B cell (primary cell): Measurements from ENCODE around the gene SLC1A1. TPM values are rescaled to one million over a fixed set of nuclear protein-coding genes. Genes with fewer than 3 reads are reported as not detected.

ENCODE experiments used
- ATAC-seq: fragments of 200-7000 bp; cut with Tn5 transposase; one replicate; pipeline ENCODE4 v1.10.0; 2021; ENCODE audit warnings: low read depth, mild to moderate bottlenecking, moderate number of reproducible peaks, moderate library complexity
- CTCF ChIA-PET: fragments of 350-600 bp; sonication (Branson Sonifier 250); formaldehyde crosslinking; loops from one replicate; lab custom pipeline; 2021; ENCODE audit warnings: antibody characterized with exemption, inconsistent platforms; lab: Charles Lee
- POLR2A ChIA-PET: fragments of 350-600 bp; sonication (Branson Sonifier 250); formaldehyde crosslinking; loops from one replicate; lab custom pipeline; 2021; ENCODE audit warnings: antibody characterized with exemption; lab: Charles Lee
- DNase-seq: peaks from one replicate; pipeline ENCODE4 v3.0.0; 2013
- H2AFZ ChIP-seq: 2 replicates; pipeline ENCODE4 v1.6.1; 2012; ENCODE audit warnings: mild to moderate bottlenecking, low read depth, low read length; ENCODE audit not compliant: insufficient read depth, poor library complexity, severe bottlenecking
- H3K27ac ChIP-seq, 2 donors: 1 replicate in 1 of 2; 2 replicates in 1 of 2; pipeline ENCODE4 v1.5.1; 2012 to 2013; ENCODE audit warnings: low read length in 2 of 2, mild to moderate bottlenecking in 2 of 2, moderate library complexity in 1 of 2
- H3K27me3 ChIP-seq, 4 experiments: fragments of 200-600 bp in 1 of 4; sonication (generic) in 1 of 4; replicated peaks in 1 of 4; 1 replicate in 2 of 4; 2 replicates in 2 of 4; pipeline versions ENCODE4 v1.6.1 to v1.7.0; 2013 to 2016; ENCODE audit warnings: low read length in 3 of 4, mild to moderate bottlenecking in 2 of 4, mixed read lengths in 1 of 4, moderate library complexity in 1 of 4; ENCODE audit not compliant: insufficient read depth in 4 of 4, control insufficient read depth in 3 of 4; ENCODE audit errors: control extremely low read depth in 1 of 4
- H3K36me3 ChIP-seq, 2 experiments: replicated peaks in 1 of 2; 1 replicate in 1 of 2; 2 replicates in 1 of 2; pipeline versions ENCODE4 v1.6.1 to v1.7.1; 2013; ENCODE audit warnings: low read length in 1 of 2; ENCODE audit not compliant: insufficient read depth in 2 of 2, control insufficient read depth in 1 of 2; ENCODE audit errors: control extremely low read depth in 1 of 2, extremely low read depth in 1 of 2
- H3K4me1 ChIP-seq, 2 donors: fragments of 200-600 bp in 1 of 2; sonication (generic) in 1 of 2; 1 replicate in 1 of 2; 2 replicates in 1 of 2; pipeline versions ENCODE4 v1.5.1 to v1.6.1; 2013 to 2017; ENCODE audit warnings: low read length in 2 of 2; ENCODE audit not compliant: control insufficient read depth in 2 of 2, insufficient read depth in 2 of 2
- H3K4me2 ChIP-seq: replicated peaks from 2 replicates; pipeline ENCODE3; 2012; ENCODE audit warnings: mild to moderate bottlenecking, low read depth, low read length; ENCODE audit not compliant: poor library complexity, severe bottlenecking
- H3K4me3 ChIP-seq, 5 experiments: fragments of 200-600 bp in 1 of 5; sonication (generic) in 1 of 5; 1 replicate in 3 of 5; 2 replicates in 2 of 5; pipeline versions ENCODE4 v1.5.1 to v1.7.0; 2011 to 2016; ENCODE audit warnings: low read length in 4 of 5, mild to moderate bottlenecking in 4 of 5, low read depth in 2 of 5, control low read depth in 1 of 5, moderate library complexity in 1 of 5; ENCODE audit not compliant: insufficient read depth in 1 of 5; ENCODE audit errors: control extremely low read depth in 1 of 5, extremely low read depth in 1 of 5
- H3K79me2 ChIP-seq: fragments of 200-600 bp; sonication (generic); one replicate; pipeline ENCODE4 v1.6.0; 2016; ENCODE audit warnings: low read length; ENCODE audit not compliant: control insufficient read depth, insufficient read depth
- H3K9ac ChIP-seq: fragments of 200-600 bp; sonication (generic); 2 replicates; pipeline ENCODE4 v1.6.1; 2017; ENCODE audit warnings: mild to moderate bottlenecking, low read length, moderate library complexity
- H3K9me3 ChIP-seq, 3 donors: one replicate each; pipeline versions ENCODE4 v1.6.1 to v1.7.1; 2013; ENCODE audit warnings: low read length in 2 of 3; ENCODE audit not compliant: control insufficient read depth in 2 of 3, insufficient read depth in 1 of 3; ENCODE audit errors: control extremely low read depth in 1 of 3
- H4K20me1 ChIP-seq: 2 replicates; pipeline ENCODE4 v1.6.0; 2012; ENCODE audit warnings: mild to moderate bottlenecking, low read length; ENCODE audit not compliant: insufficient read depth, control insufficient read depth, poor library complexity, severe bottlenecking
- H3K27ac Mint-ChIP-seq: one replicate; pipeline ENCODE4 v1.8.0; 2021; ENCODE audit warnings: mixed read lengths
- H3K27me3 Mint-ChIP-seq: one replicate; pipeline ENCODE4 v1.8.0; 2021; ENCODE audit warnings: mixed read lengths
- H3K4me1 Mint-ChIP-seq: one replicate; pipeline ENCODE4 v1.8.0; 2021; ENCODE audit warnings: mixed read lengths
- H3K4me3 Mint-ChIP-seq: one replicate; pipeline ENCODE4 v1.8.0; 2021; ENCODE audit warnings: mixed read lengths
- H3K9me3 Mint-ChIP-seq: one replicate; pipeline ENCODE4 v1.8.0; 2022; ENCODE audit warnings: mixed read lengths; ENCODE audit not compliant: insufficient read depth
- EZH2 ChIP-seq: IDR thresholded peaks from 2 replicates; pipeline ENCODE4 v1.6.1; 2012; ENCODE audit warnings: borderline replicate concordance, low read depth, mild to moderate bottlenecking, moderate library complexity, low read length; ENCODE audit not compliant: insufficient read depth, poor library complexity, severe bottlenecking
- WGBS: methylation state at CpG from one replicate; pipeline ENCODE4 v1.1.5; 2013; ENCODE audit warnings: missing lambda C conversion rate; ENCODE audit not compliant: insufficient coverage; 5-methylcytosine and 5-hydroxymethylcytosine counted together
- intact Hi-C: fragments of 100-400 bp; cut with micrococcal nuclease; formaldehyde crosslinking; loops from one replicate; pipeline ENCODE4 v1.10.0; 2022
- polyA plus RNA-seq: library from polyadenylated mRNA; depleted of rRNA; stranded (reverse); fragments of >200 nt; gene quantifications from 2 replicates; pipeline ENCODE4 v1.2.3, GENCODE V29; 2012
- total RNA-seq, 2 donors: library from RNA; stranded (reverse); fragments of 120-200 nt in 1 of 2; gene quantifications; 1 replicate in 1 of 2; 2 replicates in 1 of 2; pipeline versions ENCODE4 v1.2.3 to v1.2.4, GENCODE V29; 2013 to 2022
- TF ChIP-seq, protein P1 (sequence below): fragments of 200-600 bp; IDR thresholded peaks from one replicate; pipeline ENCODE4 v1.8.0; 2022; ENCODE audit warnings: antibody characterized with exemption, mild to moderate bottlenecking

Gene SLC1A1
- total and polyA plus RNA-seq, 2 donors (not counting 1 experiment from before 2014, with no cell fraction given): 0.10 to 0.54 TPM

DNA sequence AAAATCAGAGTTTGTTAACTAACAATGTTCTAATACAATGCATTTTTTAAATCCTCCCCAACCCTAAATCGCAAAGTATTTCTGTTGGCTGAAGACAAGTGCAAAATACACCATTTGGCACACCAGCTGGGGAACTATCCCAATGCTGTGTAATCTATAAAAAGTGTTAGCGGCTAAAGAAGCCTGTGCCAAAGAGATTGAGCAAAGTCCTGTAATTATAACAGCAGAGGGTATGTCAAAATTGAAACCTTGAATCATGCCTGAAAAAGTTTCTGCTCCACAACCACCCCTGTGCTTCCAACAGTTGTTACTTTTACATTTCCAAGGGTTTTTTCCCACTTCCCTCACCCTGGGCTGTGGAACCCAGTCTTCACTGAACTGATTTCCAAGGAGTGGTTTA lies 88.7 kb downstream of the SLC1A1 start:
- Histone ChIP-seq H3K9ac (no peak overlapping the region), H3K27ac (no peak overlapping the region), H2AFZ (no peak overlapping the region), H3K4me2 (no peak overlapping the region), H3K9me3 (no peaks in the 10 kb centered on the region), H3K27me3 (no peaks in the 10 kb centered on the region), H3K36me3 (no peaks in the 10 kb centered on the region), H4K20me1 (no peaks in the 10 kb centered on the region), H3K4me1 (no peaks in the 10 kb centered on the region), H3K79me2 (no peaks in the 10 kb centered on the region), H3K4me3 (no peak overlapping the region)
- ATAC-seq (no peak), DNase-seq (no peak)
- no peaks in the 10 kb centered on the region for H3K9me3 Mint-ChIP-seq
- ChIA-PET CTCF (no interaction called here), POLR2A (no interaction called here)
- H3K27me3 Mint-ChIP-seq: peaks cover 4% of the 10 kb centered on the region
- TF ChIP-seq EZH2: no peak
- TF ChIP-seq, protein P1, sequence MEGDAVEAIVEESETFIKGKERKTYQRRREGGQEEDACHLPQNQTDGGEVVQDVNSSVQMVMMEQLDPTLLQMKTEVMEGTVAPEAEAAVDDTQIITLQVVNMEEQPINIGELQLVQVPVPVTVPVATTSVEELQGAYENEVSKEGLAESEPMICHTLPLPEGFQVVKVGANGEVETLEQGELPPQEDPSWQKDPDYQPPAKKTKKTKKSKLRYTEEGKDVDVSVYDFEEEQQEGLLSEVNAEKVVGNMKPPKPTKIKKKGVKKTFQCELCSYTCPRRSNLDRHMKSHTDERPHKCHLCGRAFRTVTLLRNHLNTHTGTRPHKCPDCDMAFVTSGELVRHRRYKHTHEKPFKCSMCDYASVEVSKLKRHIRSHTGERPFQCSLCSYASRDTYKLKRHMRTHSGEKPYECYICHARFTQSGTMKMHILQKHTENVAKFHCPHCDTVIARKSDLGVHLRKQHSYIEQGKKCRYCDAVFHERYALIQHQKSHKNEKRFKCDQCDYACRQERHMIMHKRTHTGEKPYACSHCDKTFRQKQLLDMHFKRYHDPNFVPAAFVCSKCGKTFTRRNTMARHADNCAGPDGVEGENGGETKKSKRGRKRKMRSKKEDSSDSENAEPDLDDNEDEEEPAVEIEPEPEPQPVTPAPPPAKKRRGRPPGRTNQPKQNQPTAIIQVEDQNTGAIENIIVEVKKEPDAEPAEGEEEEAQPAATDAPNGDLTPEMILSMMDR: no peak
- no peaks in the 10 kb centered on the region for H3K4me1 Mint-ChIP-seq
- no CpG with 5 or more reads among the region's 2 CpGs for WGBS
- intact Hi-C loops: no loop called here
- no peak overlapping the region for H3K27ac Mint-ChIP-seq
- no peak overlapping the region for H3K4me3 Mint-ChIP-seq

DNA sequence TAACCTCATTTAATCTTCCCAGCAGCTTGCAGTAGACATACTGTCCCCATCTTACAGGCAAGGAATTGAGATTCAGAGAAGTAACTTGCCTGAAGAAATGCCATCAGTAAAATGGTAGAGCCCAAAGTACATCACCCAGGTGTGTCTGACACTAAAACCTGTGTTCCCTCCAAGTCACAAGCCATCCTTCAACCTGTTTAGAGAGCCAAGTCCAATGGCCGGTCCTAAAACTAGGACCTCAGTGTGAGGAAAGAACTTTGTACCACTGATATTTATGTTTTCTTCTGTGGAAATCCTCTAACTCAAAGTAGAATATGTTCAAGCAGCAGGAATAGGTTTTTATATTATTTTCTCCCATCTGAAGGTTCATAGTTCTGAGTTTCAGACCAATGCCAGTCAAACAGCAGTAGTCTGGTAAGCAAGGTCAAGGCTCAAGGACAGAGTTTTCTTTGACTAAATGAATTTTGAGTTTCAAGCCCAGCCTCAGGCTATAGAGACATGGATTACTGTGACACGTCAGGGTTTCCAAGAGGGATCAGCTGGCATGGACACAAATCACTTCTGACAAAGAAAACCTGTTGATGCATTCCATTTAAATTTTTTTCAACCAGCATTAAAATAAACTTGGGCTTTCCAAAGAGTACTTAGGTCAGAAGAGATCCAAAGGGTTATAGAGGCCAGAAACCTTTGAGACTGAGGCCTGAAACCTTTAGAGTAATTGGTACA lies 90.9 kb downstream of the SLC1A1 start:
- Mint-ChIP-seq H3K27ac (no peak overlapping the region), H3K4me3 (no peak overlapping the region), H3K9me3 (no peaks in the 10 kb centered on the region), H3K27me3 (peaks cover 4% of the 10 kb centered on the region), H3K4me1 (no peaks in the 10 kb centered on the region)
- no peaks in the 10 kb centered on the region for H3K36me3 ChIP-seq
- no peak for TF ChIP-seq EZH2
- TF ChIP-seq, protein P1: no peak
- no peaks in the 10 kb centered on the region for H3K4me1 ChIP-seq
- no peak overlapping the region for H3K9ac ChIP-seq
- no peaks in the 10 kb centered on the region for H4K20me1 ChIP-seq
- H3K4me2 ChIP-seq: no peak overlapping the region
- H3K9me3 ChIP-seq: no peaks in the 10 kb centered on the region
- intact Hi-C loops: no loop called here
- no peak overlapping the region for H2AFZ ChIP-seq
- H3K27ac ChIP-seq: no peak overlapping the region
- no peak overlapping the region for H3K4me3 ChIP-seq
- no peak for DNase-seq
- ATAC-seq: no peak
- no peaks in the 10 kb centered on the region for H3K79me2 ChIP-seq
- ChIA-PET CTCF (no interaction called here), POLR2A (no interaction called here)
- no peaks in the 10 kb centered on the region for H3K27me3 ChIP-seq
- 100% methylated on average over 1 of the region's 2 CpGs for whole genome bisulfite sequencing
